Neural progenitor cell (in vitro differentiated cells): ENCODE data around the gene AREG. TPM values are rescaled to one million over a fixed set of nuclear protein-coding genes. Genes with fewer than 3 reads are reported as not detected.

Experiments
- DNase-seq: peaks from one replicate; pipeline ENCODE4 v3.0.0-alpha.2; 2016; ENCODE audit warnings: low spot score
- H2AFZ ChIP-seq: fragments of 200-600 bp; sonication (generic); replicated peaks from 2 replicates; pipeline ENCODE4 v1.6.1; 2016; ENCODE audit warnings: antibody characterized with exemption
- H3F3A ChIP-seq: fragments of 200-600 bp; sonication (generic); 2 replicates; pipeline ENCODE4 v1.6.1; 2016; ENCODE audit warnings: antibody characterized with exemption, low read depth
- H3K27ac ChIP-seq: fragments of 200-600 bp; sonication (generic); 2 replicates; pipeline ENCODE4 v1.5.1; 2016; ENCODE audit warnings: mild to moderate bottlenecking
- H3K27me3 ChIP-seq: fragments of 200-600 bp; sonication (generic); 2 replicates; pipeline ENCODE4 v1.6.1; 2016; ENCODE audit warnings: mild to moderate bottlenecking, moderate library complexity
- H3K36me3 ChIP-seq: fragments of 200-600 bp; sonication (generic); 2 replicates; pipeline ENCODE4 v1.5.1; 2016
- H3K4me1 ChIP-seq: fragments of 200-600 bp; sonication (generic); 2 replicates; pipeline ENCODE4 v1.6.1; 2016; ENCODE audit warnings: mixed run types
- H3K4me2 ChIP-seq: fragments of 200-600 bp; sonication (generic); 2 replicates; pipeline ENCODE4 v1.6.1; 2016
- H3K4me3 ChIP-seq: fragments of 200-600 bp; sonication (generic); 2 replicates; pipeline ENCODE4 v1.5.1; 2016
- H3K79me2 ChIP-seq: fragments of 200-600 bp; sonication (generic); 2 replicates; pipeline ENCODE4 v1.6.1; 2016; ENCODE audit warnings: low read depth
- H3K9ac ChIP-seq: fragments of 200-600 bp; sonication (generic); 2 replicates; pipeline ENCODE4 v1.6.1; 2016
- H3K9me3 ChIP-seq: fragments of 200-600 bp; sonication (generic); 2 replicates; pipeline ENCODE4 v1.5.1; 2016; ENCODE audit warnings: low read depth
- H4K20me1 ChIP-seq: fragments of 200-600 bp; sonication (generic); 2 replicates; pipeline ENCODE4 v1.6.1; 2016; ENCODE audit warnings: low read depth
- H3K27ac Mint-ChIP-seq: 3 replicates; pipeline ENCODE4 v1.8.0; 2021; ENCODE audit warnings: mixed read lengths
- H3K27me3 Mint-ChIP-seq: 2 replicates; pipeline ENCODE4 v1.8.0; 2022; ENCODE audit warnings: low read depth, mild to moderate bottlenecking, inconsistent platforms, moderate library complexity, mixed read lengths; ENCODE audit not compliant: insufficient read depth
- H3K36me3 Mint-ChIP-seq: 3 replicates; pipeline ENCODE4 v1.8.0; 2021; ENCODE audit warnings: mixed read lengths
- H3K4me1 Mint-ChIP-seq: 3 replicates; pipeline ENCODE4 v1.8.0; 2021; ENCODE audit warnings: mixed read lengths
- H3K4me3 Mint-ChIP-seq: 3 replicates; pipeline ENCODE4 v1.8.0; 2021; ENCODE audit warnings: mild to moderate bottlenecking, moderate library complexity, mixed read lengths
- H3K9me3 Mint-ChIP-seq: 3 replicates; pipeline ENCODE4 v1.8.0; 2020; ENCODE audit warnings: mixed read lengths
- EZH2 ChIP-seq: fragments of 200-600 bp; sonication (generic); IDR thresholded peaks from 2 replicates; pipeline ENCODE4 v1.6.1; 2017; ENCODE audit warnings: antibody characterized with exemption, mild to moderate bottlenecking, moderate library complexity
- EZH2phosphoT487 ChIP-seq: fragments of 200-600 bp; sonication (generic); IDR thresholded peaks from 2 replicates; pipeline ENCODE4 v1.6.1; 2017; ENCODE audit warnings: antibody characterized with exemption
- total RNA-seq: library from RNA; depleted of rRNA; stranded (reverse); fragments of >200 nt; gene quantifications from 2 replicates; pipeline ENCODE4 v1.2.3, GENCODE V29; 2015; ENCODE audit warnings: low replicate concordance
- TF ChIP-seq, protein P1 (sequence below): fragments of 200-600 bp; sonication (generic); IDR thresholded peaks from 2 replicates; pipeline ENCODE4 v1.5.1; 2017; ENCODE audit warnings: antibody characterized with exemption, mild to moderate bottlenecking

Gene AREG
- total RNA-seq, 1 donor from 2014 or later, result not detected

- no peak overlapping the region for H3K4me2 ChIP-seq
- no peak for DNase-seq
- H2AFZ ChIP-seq, result no peak overlapping the region
- no peak overlapping the region for H3K9ac ChIP-seq
- peaks cover 31% of the 10 kb centered on the region for H3K27me3 ChIP-seq
- H3K4me3 Mint-ChIP-seq, result no peak overlapping the region
- H3K36me3 ChIP-seq, result no peaks in the 10 kb centered on the region
- H3K9me3 ChIP-seq, result no peaks in the 10 kb centered on the region
- H4K20me1 ChIP-seq, result no peaks in the 10 kb centered on the region
- H3K79me2 ChIP-seq, result no peaks in the 10 kb centered on the region
- no peak overlapping the region for H3K27ac ChIP-seq
- no peaks in the 10 kb centered on the region for H3K4me1 ChIP-seq
- H3K36me3 Mint-ChIP-seq, result no peaks in the 10 kb centered on the region
- no peak overlapping the region for H3K4me3 ChIP-seq
- no peaks in the 10 kb centered on the region for H3F3A ChIP-seq
- no peak overlapping the region for H3K27ac Mint-ChIP-seq
- TF ChIP-seq EZH2, result no peak
- no peak for TF ChIP-seq EZH2phosphoT487
- TF ChIP-seq, protein P1, sequence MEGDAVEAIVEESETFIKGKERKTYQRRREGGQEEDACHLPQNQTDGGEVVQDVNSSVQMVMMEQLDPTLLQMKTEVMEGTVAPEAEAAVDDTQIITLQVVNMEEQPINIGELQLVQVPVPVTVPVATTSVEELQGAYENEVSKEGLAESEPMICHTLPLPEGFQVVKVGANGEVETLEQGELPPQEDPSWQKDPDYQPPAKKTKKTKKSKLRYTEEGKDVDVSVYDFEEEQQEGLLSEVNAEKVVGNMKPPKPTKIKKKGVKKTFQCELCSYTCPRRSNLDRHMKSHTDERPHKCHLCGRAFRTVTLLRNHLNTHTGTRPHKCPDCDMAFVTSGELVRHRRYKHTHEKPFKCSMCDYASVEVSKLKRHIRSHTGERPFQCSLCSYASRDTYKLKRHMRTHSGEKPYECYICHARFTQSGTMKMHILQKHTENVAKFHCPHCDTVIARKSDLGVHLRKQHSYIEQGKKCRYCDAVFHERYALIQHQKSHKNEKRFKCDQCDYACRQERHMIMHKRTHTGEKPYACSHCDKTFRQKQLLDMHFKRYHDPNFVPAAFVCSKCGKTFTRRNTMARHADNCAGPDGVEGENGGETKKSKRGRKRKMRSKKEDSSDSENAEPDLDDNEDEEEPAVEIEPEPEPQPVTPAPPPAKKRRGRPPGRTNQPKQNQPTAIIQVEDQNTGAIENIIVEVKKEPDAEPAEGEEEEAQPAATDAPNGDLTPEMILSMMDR, result no peak
- peaks cover 3% of the 10 kb centered on the region for H3K27me3 Mint-ChIP-seq
- no peaks in the 10 kb centered on the region for H3K4me1 Mint-ChIP-seq
- no peaks in the 10 kb centered on the region for H3K9me3 Mint-ChIP-seq
Measured at GRCh38 chr4:74449571-74450297, 4.8 kb downstream of the AREG start.

DNA sequence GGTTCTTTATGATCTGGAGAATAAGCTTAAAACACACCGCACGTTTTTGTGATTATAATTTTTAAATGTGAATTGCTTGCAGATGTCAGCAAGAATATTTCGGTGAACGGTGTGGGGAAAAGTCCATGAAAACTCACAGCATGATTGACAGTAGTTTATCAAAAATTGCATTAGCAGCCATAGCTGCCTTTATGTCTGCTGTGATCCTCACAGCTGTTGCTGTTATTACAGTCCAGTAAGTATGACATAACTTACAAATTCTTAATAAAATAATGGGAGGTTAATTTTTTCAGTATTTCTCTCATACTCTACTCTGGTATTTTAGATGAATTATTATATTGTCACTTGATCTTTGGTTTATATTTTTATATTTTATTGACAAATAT lies 5.4 kb downstream of the AREG start:
- Mint-ChIP-seq H3K9me3 (no peaks in the 10 kb centered on the region), H3K27me3 (peaks cover 3% of the 10 kb centered on the region), H3K4me3 (no peak overlapping the region), H3K27ac (no peak overlapping the region), H3K36me3 (no peaks in the 10 kb centered on the region), H3K4me1 (no peaks in the 10 kb centered on the region)
- Histone ChIP-seq H2AFZ (no peak overlapping the region), H3K27me3 (peaks cover 25% of the 10 kb centered on the region), H3F3A (no peaks in the 10 kb centered on the region), H4K20me1 (no peaks in the 10 kb centered on the region), H3K4me1 (no peaks in the 10 kb centered on the region), H3K79me2 (no peaks in the 10 kb centered on the region), H3K36me3 (no peaks in the 10 kb centered on the region), H3K27ac (no peak overlapping the region), H3K4me2 (no peak overlapping the region), H3K9me3 (no peaks in the 10 kb centered on the region), H3K4me3 (no peak overlapping the region), H3K9ac (no peak overlapping the region)
- no peak for DNase-seq
- no peak for TF ChIP-seq EZH2phosphoT487
- TF ChIP-seq EZH2, result no peak
- TF ChIP-seq, protein P1, result no peak

DNA sequence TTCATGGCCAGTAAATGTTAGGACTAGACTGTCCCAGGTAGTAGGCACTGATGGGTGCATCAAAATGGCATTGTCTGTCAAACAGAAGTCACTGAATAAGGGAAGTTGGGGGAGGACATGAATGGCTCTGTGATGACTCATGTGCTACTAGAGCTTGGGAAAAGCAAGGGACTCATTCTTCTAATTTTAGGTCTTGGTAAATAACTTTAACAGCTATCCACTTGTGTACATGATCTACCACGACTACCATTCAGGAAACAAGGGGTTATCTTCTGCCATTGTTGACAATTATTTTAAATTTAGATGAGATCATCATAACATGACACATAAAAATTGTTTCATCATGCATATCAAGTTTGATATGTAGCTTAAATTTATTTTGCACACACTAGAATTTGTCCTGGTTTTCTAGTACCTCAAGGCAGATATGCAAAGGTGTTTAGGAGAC lies 6.3 kb downstream of the AREG start:
- Mint-ChIP-seq H3K27me3 (peaks cover 3% of the 10 kb centered on the region), H3K4me3 (no peak overlapping the region), H3K9me3 (no peaks in the 10 kb centered on the region), H3K27ac (no peak overlapping the region), H3K4me1 (no peaks in the 10 kb centered on the region), H3K36me3 (no peaks in the 10 kb centered on the region)
- Histone ChIP-seq H3K36me3 (no peaks in the 10 kb centered on the region), H3K4me3 (no peak overlapping the region), H3F3A (no peaks in the 10 kb centered on the region), H2AFZ (no peak overlapping the region), H4K20me1 (no peaks in the 10 kb centered on the region), H3K79me2 (no peaks in the 10 kb centered on the region), H3K4me1 (no peaks in the 10 kb centered on the region), H3K4me2 (no peak overlapping the region), H3K9ac (no peak overlapping the region), H3K27ac (no peak overlapping the region), H3K9me3 (no peaks in the 10 kb centered on the region), H3K27me3 (peaks cover 16% of the 10 kb centered on the region)
- TF ChIP-seq, protein P1, result no peak
- no peak for TF ChIP-seq EZH2phosphoT487
- TF ChIP-seq EZH2, result no peak
- DNase-seq, result no peak
